ENCODE data around the gene ARID1B.

DNA sequence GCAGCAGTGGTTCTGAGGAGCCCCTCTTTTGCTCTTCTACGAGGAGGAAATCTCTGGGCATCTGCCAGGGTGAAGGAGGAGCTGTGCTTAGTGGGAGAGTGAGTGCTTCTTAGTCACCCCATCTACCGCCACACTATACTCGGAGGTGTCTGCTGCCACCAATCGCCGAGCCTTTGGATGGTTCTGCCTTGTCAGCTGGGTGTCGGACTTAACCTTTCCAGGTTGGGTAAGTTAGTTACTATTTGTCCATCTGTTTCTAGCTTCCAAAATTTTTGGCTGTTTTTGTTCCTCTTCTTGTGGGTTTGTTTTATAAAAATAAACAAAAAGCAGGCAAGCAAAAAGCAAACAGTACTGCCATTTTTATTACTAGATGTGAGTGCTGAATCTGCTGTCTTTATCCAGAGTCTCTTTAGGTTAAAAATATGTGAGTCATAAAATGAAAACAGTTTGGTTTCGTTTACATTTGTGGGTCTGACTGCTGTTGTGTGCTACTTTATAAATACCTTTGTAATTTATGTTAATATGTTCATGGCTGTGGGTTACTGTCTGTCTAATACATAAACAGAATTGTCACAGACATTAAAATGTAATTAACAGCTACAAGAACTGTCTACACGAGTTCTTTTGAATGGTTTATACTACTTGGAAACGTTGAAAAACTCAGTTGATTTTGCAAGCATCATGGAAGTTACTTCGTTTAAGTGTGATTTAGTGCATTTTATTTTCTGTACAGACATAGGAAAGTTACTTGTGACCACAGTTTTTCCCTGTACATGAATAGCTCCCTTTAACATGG, 89.2 kb downstream of the ARID1B start:
- TF ChIP-seq, protein P1, sequence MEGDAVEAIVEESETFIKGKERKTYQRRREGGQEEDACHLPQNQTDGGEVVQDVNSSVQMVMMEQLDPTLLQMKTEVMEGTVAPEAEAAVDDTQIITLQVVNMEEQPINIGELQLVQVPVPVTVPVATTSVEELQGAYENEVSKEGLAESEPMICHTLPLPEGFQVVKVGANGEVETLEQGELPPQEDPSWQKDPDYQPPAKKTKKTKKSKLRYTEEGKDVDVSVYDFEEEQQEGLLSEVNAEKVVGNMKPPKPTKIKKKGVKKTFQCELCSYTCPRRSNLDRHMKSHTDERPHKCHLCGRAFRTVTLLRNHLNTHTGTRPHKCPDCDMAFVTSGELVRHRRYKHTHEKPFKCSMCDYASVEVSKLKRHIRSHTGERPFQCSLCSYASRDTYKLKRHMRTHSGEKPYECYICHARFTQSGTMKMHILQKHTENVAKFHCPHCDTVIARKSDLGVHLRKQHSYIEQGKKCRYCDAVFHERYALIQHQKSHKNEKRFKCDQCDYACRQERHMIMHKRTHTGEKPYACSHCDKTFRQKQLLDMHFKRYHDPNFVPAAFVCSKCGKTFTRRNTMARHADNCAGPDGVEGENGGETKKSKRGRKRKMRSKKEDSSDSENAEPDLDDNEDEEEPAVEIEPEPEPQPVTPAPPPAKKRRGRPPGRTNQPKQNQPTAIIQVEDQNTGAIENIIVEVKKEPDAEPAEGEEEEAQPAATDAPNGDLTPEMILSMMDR (IDR thresholded peaks at IDR 0.05), result peak in 4 of 12 donors; percentile 6 to 34 (median 26)
- TF ChIP-seq POLR2A (IDR thresholded peaks at IDR 0.05), result no peak
